NCI-H524 (cell line): Measurements from ENCODE around the gene PACSIN2.
"Not testable (repeated sequence)": the region's sequence is repeated elsewhere in the genome, so short reads cannot be mapped to it uniquely, and the experiment has no call there.

Source experiments
- DNase-seq, 2 experiments: peaks; one replicate each; lab custom pipeline; 2025; lab: John Stamatoyannopoulos, UW

The PACSIN2 gene

DNA sequence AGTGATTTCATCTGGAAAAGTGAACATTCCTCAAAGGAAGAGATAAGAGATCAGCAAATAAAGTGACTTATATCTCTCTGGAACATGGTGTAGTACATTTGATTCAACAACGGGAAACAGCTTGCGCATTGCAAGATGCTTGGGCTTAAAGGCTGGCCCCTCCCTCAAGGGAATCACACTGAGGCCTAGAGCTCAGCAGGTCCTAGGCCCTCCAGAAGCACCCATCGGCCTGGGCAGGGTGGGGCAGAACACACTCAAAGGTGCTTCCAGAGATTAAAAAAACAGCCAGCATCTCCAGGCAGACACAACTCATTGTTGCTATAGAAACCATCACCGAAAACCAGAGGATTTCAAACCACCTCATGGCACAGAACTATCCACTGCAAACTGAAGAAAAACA, 88.8 kb downstream of the PACSIN2 start:
- peak; percentile 18 to 77 for DNase-seq

DNA sequence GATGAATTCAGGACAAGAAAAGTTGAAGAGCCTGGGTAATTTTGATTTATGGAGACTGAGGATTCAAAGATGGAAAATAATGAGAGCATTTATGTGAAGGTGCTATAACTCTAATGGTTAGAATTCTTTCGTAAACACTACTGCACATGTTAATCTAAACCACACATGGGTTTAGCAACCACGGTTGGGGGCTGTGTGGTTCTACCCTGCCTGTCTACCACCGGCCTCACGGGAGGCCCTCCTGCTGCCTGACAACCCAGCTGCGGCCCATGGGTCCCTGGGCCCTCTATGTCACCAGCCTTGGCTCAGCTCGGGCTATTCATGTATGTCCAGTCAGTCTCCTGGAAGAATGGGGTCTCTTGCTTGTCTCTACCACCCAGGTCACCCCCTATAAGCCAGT, 89.4 kb downstream of the PACSIN2 start:
- DNase-seq, result no peak

DNA sequence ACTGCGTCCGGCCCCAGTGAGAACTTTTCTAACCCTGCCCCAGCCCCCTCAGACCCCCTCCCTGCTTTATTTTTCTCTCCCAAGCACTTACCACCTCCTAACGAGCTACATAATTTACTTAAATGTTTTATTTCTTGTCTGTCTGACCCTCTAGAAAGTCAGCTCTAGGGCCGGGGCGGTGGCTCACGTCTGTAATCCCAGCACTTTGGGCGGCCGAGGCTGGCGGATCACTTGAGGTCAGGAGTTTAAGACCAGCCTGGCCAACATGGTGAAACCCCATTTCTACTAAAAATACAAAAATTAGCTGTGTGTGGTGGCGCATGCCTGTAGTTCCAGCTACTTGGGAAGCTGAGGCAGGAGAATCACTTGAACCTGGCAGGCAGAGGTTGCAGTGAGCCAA, 89.9 kb downstream of the PACSIN2 start:
- not testable (repeated sequence) for DNase-seq

DNA sequence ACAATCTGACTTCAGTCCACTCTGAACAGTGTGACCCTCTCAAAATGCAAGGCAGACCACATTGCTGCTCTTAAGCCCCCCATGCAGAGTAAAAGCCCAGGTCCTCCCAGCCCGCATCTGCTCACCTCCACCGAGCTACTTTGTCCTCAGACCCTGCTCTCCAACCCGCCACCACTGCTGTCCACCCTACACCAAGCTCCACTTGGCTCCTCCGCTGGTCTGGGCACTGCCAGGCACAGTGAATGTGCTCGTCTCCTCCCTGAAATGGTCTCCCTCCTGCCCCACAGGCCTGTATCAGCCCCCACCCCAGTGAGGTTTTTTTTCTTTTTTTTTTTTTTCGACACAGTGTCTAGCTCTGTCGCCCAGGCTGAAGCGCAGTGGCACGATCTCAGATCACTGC, 90.5 kb downstream of the PACSIN2 start:
- DNase-seq, result no peak

DNA sequence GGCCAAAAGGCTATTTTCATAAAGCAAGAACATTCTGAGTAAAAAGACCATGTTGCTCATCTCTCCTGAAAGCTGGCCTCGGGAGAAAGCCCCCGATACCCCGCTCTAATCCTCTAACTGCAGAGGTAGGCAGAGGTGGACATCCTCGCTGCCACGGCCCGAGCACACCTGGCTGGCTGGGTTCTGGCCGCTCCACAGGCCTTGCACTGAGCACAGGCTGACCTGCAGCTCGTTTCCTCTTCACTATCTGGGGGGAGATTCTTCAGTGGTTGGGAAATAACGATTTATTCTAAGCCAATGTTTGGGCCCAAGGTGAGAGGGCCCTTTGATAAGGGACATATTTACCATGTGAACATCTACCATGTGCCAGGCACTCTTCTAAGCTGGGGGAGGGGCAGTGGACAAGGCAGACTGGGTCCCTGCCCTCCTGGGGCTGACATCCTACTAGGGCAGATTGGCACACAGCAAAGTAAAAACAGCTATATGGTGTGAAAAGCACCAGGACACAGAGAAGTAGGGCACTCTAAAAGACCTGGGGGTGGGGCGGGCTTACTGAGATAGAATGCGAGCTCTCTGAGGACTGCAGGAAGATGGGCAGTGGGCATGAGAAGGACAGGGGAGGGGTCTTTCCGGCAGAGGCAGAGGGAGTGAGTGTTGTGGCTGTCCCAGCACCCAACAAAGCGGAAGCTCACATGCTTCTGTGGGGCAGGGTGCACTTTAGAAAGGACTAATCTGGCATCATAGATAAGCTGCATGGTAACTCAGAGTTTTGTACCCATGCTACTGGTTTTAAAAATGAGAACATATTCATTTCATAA, 92.4 kb downstream of the PACSIN2 start:
- DNase-seq, result no peak

DNA sequence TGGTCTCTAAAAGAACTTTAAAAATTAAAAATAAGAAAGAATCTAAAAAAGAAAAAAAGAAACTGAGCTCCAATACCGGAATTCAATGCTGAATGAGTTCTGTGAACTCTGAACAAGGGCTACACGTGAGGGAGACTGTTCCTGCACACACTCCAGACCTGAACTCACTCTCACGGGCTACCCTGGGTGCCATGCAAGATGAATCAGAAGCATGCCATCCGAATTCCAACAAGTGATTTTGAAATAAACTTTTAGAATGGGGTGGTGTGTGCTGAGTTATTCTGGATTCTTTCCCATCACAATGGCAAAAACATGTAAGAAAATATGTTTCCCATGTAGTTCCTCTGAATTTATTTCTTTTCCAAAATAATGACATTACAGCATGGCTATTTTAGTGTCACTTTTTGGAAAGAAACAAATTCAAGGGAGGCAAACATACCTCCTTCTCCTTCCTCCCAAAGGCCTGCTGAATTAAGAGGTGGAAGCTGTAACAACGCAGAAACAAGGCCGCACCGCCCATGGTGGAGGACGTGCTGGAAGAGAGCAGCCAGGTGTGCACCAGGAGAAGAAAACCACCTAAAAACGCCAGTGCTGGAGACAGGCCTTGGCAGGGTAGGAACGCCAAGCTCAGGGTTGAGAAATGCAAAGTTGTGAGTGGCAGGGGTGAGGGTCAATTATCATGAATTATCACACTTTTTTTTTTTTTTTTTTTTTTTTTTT, 94.7 kb downstream of the PACSIN2 start:
- DNase-seq, result no peak

DNA sequence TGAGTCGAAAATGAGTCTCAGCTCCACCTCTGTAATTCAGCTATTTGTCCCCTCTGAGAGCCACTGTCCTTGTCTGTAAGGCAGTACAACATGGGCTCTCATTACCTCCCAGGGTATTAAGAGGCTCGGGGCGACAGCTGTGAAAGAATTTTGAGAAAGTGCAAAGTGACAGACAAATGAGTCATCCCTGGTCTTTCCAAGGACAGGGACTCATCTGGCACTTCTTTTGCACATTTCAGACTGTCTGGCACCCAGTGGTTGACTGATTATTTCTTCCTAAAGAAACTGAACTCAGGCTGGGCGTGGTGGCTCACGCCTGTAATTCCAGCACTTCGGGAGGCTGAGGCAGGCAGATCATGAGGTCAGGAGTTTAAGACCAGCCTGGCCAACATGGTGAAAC, 95.8 kb downstream of the PACSIN2 start:
- DNase-seq, result peak; percentile 81 to 89

DNA sequence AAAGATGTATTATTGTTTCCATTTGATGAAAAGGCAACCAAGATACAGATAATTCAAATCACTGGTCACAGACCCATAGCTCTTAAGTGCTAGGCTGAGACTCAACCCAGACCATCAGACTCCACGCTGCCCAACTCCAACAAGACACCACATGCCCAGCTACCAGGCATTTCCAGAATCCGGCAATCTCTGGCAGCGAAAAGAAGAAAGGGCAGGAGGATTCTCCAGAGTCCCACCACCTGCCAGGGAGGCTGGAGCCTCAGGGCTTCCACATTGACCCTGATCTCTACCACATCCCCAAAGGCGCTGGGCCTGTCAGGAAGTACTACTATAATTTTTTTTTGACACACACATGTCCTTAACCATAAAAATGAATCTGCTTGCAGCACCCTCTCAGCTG, 96.4 kb downstream of the PACSIN2 start:
- no peak for DNase-seq

DNA sequence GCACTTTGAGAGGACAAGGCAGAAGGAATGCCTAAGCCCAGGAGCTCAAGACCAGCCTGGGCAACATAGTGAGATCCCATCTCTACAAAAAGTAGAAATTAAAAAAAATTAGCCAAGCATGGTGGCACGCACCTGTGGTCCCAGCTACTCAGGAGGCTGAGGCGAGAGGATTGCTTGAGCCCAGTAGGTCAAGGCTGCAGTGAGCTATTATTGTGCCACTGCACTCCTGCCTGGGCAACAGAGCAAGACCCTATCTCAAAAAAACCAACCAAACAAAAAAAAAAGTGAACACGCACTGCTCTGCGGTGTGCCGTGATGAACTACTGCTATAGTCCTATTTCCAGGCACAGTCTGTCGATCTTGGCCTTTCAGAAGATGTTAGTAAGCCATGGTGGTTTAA, 97.6 kb downstream of the PACSIN2 start:
- not testable (repeated sequence) for DNase-seq

DNA sequence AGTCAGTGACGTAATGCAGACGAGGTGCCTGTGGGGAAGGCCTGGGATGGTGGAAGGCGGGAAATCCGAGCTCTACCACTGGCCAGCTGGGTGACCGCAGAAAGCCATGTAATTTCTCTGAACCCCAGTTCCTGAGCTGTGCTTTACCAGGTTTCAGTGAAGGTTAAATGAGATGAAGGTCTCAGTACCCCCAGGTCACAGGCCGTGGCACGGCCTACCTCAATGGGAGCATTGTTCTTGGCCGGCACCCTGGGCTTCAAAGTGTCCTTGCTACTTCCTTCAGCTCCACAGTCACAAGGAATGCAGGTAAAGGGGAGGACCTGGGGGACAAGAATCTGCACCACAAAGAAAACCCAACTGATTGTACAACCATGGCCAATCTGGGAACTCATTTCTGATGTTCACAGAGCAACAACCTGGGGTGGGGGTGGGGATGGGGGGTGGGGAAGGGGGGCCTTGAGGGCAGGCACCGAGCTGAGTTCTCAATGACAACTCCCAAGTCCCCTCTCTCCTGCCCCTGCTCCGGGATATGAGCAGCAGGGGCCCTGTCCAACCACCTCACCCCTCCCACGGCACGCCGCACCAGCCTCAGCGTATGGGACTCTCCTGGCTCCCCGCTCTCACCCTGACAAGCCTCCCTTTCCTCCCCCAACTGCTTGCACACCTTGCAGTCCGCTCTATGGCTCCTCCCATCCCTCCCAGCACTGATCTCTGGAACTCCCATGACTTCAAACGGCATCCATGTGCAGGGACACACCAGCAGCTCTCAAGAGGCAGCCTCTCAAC, 98.8 kb downstream of the PACSIN2 start:
- no peak for DNase-seq

DNA sequence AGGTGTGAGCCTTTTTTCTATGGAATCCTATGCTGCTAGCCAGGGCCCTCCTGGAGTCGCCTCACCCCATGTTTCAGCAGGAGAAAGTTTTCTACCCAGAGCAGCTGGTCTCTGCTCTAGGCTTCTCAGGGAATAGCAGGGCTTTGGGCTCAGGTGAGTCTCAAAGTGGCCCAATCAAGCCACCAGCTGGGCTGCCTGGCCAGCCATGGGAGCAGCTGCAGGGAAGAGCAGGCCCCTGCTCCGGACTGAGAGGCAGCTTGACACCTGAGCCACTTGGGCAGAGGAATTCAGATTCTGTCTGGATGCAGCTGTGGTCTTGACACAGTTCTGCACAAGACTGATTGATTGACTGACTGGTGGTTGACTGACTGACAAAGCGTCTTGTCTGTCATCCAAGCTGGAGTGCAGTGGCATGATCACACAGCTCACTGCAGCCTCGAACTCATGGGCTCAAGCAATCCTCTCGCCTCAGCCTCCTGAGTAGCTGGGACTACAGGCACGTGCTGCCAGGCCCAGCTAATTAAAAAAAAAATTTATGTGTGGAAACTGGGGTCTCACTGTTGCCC, 100.4 kb downstream of the PACSIN2 start:
- DNase-seq, result no peak

DNA sequence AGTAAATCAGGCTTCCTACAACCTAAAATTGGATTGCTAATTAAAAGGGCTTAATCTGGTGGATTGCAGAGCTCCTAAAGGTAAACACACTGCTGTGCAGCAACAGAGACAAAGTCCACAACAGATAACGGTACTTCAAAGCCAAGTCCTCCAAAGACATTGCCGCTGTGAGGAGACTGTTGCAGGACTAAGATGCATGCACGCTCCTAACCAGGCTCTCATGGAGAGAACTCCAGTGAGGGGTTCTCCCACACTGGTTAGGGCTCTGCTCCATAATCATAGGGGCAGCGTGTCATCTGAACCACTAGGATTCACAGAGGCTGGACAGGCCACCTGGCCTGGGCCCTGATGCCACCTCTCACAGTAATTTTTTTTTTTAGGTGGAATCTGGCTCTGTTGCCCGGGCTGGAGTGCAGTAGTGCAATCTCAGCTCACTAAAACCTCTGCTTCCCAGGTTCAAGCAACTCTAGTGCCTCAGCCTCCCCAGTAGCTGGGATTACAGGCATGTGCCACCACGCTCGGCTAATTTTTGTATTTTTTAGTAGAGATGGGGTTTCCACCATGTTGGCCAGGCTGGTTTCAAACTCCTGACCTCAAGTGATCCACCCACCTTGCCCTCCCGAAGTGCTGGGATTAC, 101.0 kb downstream of the PACSIN2 start:
- no peak for DNase-seq

DNA sequence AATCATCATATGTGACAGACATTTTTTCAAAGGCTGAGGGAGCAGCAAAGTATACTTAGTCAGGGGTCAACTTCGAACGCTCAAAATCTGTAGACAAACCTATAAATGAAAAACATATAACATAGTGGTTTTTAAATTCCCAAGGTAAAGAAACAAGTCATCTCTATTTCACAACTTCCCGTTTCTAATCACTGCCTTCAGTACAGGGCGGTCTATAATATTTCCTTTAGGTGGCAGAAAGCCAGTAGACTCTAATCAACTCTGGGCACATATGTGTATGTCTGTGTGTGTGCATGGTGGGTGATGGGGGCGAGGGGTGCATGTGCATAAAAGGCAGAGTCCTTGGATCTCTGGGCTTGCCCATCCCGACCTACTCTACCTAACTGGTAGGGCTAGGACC, 102.9 kb downstream of the PACSIN2 start:
- DNase-seq, result no peak

DNA sequence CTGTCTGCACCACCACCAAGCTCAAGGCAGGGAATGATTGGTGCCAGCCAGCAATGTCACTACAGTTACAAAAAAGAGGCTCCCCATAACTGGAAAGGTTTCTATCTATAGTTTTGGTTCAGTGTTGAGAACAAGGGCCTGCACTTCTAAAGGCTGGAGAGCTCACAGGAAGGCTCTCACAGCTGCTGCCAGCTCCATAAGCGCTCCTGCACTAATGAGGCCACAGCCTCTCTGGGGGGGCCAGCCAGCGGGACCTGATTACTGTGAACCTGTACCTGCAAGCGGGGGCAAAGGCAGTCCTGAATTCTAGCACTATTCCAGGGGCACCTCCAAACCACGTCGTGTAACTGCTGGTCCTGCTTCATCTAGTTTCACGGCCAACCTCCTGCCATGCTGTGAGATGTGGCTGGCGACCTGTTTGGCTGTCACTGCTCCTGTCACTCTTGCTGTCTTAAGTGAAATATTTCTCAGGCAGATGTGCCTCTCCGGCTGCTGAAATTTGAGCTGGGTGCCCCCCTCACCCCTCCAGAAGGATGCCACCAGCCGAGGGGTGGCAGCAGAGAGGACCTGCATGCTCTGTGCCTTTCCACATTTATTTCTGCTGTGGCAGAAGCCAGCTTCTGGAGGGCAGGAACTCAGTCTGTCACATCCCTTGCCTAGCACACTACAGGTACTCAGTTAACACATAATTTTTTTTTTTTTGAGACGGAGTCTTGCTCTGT, 104.6 kb downstream of the PACSIN2 start:
- DNase-seq, result peak; percentile 82 to 94

DNA sequence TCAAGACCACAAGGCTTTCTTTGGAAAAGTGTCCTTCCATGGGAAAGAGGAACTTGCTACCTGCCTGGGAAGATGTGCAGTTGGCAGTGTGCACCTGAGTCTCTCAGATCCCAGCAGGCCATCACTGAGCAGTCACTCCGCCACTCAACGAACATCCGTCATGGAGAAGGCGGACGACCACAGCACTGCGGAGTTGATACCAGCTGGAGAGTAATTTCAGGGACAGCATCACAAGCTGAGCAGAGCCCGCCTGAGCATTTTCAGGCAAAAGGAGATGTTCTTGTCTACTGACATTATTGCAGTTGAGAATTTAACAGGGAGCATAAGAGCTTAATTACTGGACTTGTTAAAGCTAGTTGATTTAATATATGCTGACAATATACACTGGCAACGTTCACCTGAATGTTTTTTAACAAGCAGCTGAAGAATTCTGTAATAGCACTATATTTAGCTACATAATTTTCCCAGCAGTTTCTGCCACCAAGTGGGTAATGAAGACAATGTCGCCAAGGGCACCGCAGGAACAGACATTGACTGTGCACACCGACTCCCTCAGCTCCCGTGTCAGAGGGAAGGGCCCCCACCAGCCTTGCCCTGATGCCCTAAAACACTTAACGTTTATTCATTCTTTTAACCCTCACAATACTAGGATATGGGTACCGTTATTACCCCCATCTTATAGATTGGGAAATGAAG, 105.4 kb downstream of the PACSIN2 start:
- no peak for DNase-seq

DNA sequence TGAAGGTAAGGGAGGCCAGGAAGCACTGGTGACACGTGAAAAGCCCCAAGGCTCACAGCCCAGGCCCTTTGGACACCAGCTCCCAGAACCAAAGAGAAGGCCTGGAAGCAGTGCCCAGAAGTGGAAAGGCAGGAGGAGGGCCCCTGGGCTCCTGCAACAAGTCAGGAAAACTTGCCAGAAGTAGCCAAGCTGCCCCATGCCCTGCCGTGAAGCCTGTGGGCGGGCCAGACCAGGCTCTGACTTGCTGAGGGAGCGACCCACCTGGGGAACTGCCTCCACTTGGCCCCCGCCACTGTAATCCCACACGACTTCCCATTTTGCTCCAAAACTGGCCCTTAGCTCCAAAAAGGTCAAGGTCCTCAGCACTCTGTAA, 106.6 kb downstream of the PACSIN2 start:
- no peak for DNase-seq

DNA sequence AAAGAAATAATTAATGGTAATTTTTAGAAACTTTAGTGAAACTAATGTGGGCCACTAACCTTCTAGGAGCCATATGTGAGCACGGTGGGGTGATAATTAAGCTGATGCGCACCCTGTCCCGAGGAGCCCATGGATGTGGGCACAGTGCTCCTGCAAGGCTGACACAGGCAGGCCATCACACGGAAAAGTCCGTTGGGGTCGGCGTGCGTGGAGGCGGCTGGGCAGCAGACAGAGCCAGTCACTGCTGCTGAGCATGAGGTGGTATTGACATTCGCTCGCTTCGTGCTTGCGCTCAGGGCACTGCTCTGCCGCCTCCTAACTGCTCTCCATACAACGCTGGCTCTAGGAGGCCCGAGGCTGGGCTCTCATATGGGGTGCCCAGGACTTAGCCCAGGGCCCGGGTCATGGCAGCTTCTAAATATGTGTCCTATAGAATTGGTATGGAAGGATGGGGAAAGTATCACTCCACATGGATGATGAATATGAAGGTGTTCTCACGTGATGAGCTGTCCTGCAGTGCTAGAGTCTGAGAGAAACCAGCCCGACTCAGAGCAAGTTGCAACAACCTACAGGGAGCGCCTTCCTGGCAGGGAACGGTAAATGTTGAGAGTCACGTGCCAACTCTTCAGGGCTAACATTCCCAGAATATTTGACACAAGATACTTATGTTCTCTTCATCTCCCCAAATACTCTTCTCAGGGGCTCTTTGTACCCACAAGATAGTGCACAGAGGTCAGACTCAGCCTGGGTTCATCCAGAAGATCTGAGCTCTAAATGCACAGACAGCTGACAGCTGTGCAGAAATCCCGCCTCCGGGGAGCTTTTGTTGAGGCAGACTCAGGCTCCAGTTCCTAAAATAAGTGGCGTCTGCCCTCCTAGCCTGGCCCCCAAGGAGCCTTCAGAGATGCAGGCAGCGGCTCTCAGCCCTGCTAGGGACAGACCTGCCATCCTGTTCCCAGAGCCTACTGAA, 107.3 kb downstream of the PACSIN2 start:
- peak in 1 of 2 experiments; percentile 66 for DNase-seq

DNA sequence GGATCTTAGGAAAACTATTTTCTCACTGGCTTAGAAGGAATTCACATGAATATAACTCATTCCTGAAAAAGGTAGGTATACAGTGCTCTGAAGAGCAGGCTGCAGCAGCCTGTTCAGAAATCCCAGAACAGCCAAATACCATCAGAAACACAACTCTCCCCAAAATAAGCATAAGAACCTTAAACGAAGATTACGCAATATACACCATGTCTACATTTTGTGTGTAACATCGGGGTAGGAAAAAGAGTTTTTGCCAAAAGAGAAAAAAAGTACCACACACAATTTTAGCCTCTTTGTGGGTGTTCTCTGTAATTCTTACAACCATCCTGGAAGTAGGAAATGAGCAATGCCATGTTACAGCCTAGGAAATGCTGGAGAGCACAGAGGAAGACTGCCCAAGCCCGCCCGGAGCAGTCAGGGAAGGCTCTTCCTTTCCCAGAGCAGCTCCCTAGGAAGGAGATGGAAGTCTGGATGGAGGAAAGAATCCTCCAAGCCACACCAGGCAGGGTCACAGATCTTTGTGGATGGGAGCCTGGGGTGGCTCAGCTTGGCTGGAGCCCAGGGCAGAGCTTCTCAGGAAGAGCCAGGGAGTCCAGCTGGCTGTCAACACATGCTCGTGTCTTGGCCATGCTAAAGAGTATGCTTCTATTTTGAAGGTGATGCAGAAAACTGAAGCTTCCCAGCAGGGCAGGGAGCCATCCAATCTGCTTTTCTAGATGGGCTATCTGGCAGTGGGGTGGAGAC, 108.2 kb downstream of the PACSIN2 start:
- DNase-seq, result no peak

DNA sequence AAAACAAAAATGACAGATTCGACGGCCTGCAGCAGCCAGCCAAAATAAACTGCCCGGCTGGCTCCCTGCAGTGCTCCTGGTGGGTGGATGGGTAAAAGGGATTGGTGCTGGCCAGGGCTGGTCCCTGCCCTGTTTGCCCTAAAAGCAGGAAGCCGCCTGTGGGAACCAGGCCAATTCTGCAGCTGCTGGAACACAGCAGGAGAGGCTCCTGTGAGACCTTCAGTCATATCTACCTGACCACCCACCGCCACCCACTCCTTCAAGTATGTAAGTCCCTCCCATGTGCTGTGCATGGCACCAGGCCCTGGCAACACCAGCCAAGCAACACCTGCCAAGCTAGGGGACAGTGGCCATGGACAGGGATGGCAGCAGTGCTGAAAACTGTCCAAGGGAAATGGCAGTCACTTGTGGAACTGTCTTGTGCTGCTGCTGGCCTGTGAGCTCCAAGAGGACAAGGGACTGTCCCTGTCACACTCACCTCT, 109.2 kb downstream of the PACSIN2 start:
- DNase-seq, result no peak
